NCI-H2081 (cell line): ENCODE data around the gene SNAPC1.
"Not testable (repeated sequence)": the region's sequence is repeated elsewhere in the genome, so short reads cannot be mapped to it uniquely, and the experiment has no call there.

ENCODE experiments used
- DNase-seq, 2 experiments: peaks; one replicate each; lab custom pipeline; 2025; lab: John Stamatoyannopoulos, UW

The SNAPC1 gene

GRCh38 chr14:61749867-61750266 is 12.4 kb upstream of the SNAPC1 start:
- DNase-seq: peak; percentile 27 to 74

GRCh38 chr14:61750708-61751474 is 11.3 kb upstream of the SNAPC1 start:
- peak; percentile 71 to 88 for DNase-seq

GRCh38 chr14:61751475-61751989 is 10.7 kb upstream of the SNAPC1 start:
- no peak for DNase-seq

GRCh38 chr14:61752626-61753025 is 9.6 kb upstream of the SNAPC1 start:
- no peak for DNase-seq

- DNase-seq: no peak
Measured at GRCh38 chr14:61753631-61754030, 8.6 kb upstream of the SNAPC1 start.

- DNase-seq: no peak
Measured at GRCh38 chr14:61754627-61755381, 7.4 kb upstream of the SNAPC1 start.

- DNase-seq: not testable (repeated sequence)
Measured at GRCh38 chr14:61755382-61755742, 6.9 kb upstream of the SNAPC1 start.

- DNase-seq: no peak
Measured at GRCh38 chr14:61756135-61756534, 6.1 kb upstream of the SNAPC1 start.

- DNase-seq: no peak
Measured at GRCh38 chr14:61759878-61760277, 2.3 kb upstream of the SNAPC1 start.

GRCh38 chr14:61761557-61761956 is 663 bp upstream of the SNAPC1 start:
- no peak for DNase-seq

- DNase-seq: peak; percentile 7 to 42
Measured at GRCh38 chr14:61764342-61765122, 2.3 kb downstream of the SNAPC1 start.

GRCh38 chr14:61765225-61765943 is 3.2 kb downstream of the SNAPC1 start:
- peak; percentile 65 to 90 for DNase-seq

GRCh38 chr14:61766151-61766550 is 3.9 kb downstream of the SNAPC1 start:
- DNase-seq: peak in 1 of 2 experiments; percentile 8

- DNase-seq: no peak
Measured at GRCh38 chr14:61768240-61768639, 6.0 kb downstream of the SNAPC1 start.

- no peak for DNase-seq
Measured at GRCh38 chr14:61769893-61770292, 7.7 kb downstream of the SNAPC1 start.

- DNase-seq: no peak
Measured at GRCh38 chr14:61774861-61775260, 12.6 kb downstream of the SNAPC1 start.

GRCh38 chr14:61780125-61780524 is 17.9 kb downstream of the SNAPC1 start:
- DNase-seq: no peak

- no peak for DNase-seq
Measured at GRCh38 chr14:61797309-61797708, 35.1 kb downstream of the SNAPC1 start.

GRCh38 chr14:61802010-61802568 is 39.9 kb downstream of the SNAPC1 start:
- no peak for DNase-seq

- DNase-seq: no peak
Measured at GRCh38 chr14:61803755-61804154, 41.5 kb downstream of the SNAPC1 start.

GRCh38 chr14:61805451-61805850 is 43.2 kb downstream of the SNAPC1 start:
- DNase-seq: no peak
